Measurements from ENCODE around the gene SLC6A8. TPM values are rescaled to one million over a fixed set of nuclear protein-coding genes. Genes with fewer than 3 reads are reported as not detected.
A peak's percentile ranks its signal among the peaks of the same experiment; 100 is the strongest.

The SLC6A8 gene
- total RNA-seq, 2 experiments from 2014 or later: not detected

DNA sequence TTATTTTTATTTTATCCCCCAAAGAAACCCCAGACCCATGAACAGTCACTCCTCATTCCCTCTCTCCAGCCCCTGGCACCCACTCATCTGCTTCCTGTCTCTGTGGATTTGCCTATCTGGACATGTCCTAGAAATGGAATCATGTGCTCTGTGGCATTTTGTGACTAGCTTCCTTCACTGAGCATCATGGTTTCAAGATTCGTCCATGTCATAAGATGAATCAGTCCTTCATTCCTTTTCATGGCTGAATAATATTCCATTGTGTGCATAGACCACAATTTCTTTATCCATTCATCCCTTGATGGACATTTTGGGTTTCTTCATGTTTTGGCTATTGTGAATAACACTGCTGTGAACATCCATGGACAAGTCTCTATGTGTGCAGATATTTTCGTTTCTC, 47.1 kb downstream of the SLC6A8 start:
- H3K9me3 ChIP-seq (ENCODE audit: low read length): no peaks in the 10 kb centered on the region
- ChIA-PET POLR2A (interaction anchor here (1.4 kb wide), 1 partner anchor 8 kb away, joined by 4 read pairs; no protein-coding TSS in a partner anchor), CTCF (ENCODE audit: unreplicated experiment) (no interaction called here)
- H3K4me3 ChIP-seq (ENCODE audit: low read depth, low read length, poor library complexity, severe bottlenecking): no peak overlapping the region
- H3K79me2 ChIP-seq (ENCODE audit: insufficient read depth, low read depth, low read length): no peaks in the 10 kb centered on the region
- intact Hi-C loops (cut with micrococcal nuclease; ENCODE audit: unreplicated experiment): no loop called here
- H3K9me2 ChIP-seq (ENCODE audit: insufficient read depth, low read length): no peaks in the 10 kb centered on the region
- BruUV-seq (replicated peaks): no TSS peak
- no peaks in the 10 kb centered on the region; the same call in 1 of the 2 replicates for H3K36me3 ChIP-seq (ENCODE audit: insufficient read depth, low read length)
- TF ChIP-seq EZH2phosphoT487 (IDR thresholded peaks at IDR 0.05; ENCODE audit: borderline replicate concordance, low read depth, low read length): no peak
- TF ChIP-seq, protein P1, sequence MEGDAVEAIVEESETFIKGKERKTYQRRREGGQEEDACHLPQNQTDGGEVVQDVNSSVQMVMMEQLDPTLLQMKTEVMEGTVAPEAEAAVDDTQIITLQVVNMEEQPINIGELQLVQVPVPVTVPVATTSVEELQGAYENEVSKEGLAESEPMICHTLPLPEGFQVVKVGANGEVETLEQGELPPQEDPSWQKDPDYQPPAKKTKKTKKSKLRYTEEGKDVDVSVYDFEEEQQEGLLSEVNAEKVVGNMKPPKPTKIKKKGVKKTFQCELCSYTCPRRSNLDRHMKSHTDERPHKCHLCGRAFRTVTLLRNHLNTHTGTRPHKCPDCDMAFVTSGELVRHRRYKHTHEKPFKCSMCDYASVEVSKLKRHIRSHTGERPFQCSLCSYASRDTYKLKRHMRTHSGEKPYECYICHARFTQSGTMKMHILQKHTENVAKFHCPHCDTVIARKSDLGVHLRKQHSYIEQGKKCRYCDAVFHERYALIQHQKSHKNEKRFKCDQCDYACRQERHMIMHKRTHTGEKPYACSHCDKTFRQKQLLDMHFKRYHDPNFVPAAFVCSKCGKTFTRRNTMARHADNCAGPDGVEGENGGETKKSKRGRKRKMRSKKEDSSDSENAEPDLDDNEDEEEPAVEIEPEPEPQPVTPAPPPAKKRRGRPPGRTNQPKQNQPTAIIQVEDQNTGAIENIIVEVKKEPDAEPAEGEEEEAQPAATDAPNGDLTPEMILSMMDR (conservative IDR thresholded peaks at IDR 0.05; ENCODE audit: low read length): no peak
- no peak for DNase-seq (ENCODE audit: low spot score)
- no peak overlapping the region for H2AFZ ChIP-seq (ENCODE audit: low read length)
- no peaks in the 10 kb centered on the region for H4K20me1 ChIP-seq (ENCODE audit: insufficient read depth, low read length)
- peaks cover 10% of the 10 kb centered on the region for H3K4me1 ChIP-seq (ENCODE audit: insufficient read depth, low read length, poor library complexity, severe bottlenecking)
- no peak overlapping the region for H3K27ac ChIP-seq (ENCODE audit: low read depth, low read length, poor library complexity, severe bottlenecking)
- peak overlapping the region; percentile 26; the same call in 1 of the 2 replicates for H3K4me2 ChIP-seq (ENCODE audit: low read length)

GRCh38 chrX:153735274-153735673, 47.5 kb downstream of the SLC6A8 start:
- ChIA-PET CTCF (ENCODE audit: unreplicated experiment) (no interaction called here), POLR2A (interaction anchor here (1.4 kb wide), 1 partner anchor 8 kb away, joined by 4 read pairs; no protein-coding TSS in a partner anchor)
- intact Hi-C loops (cut with micrococcal nuclease; ENCODE audit: unreplicated experiment): no loop called here
- BruUV-seq (replicated peaks): no TSS peak
- TF ChIP-seq EZH2phosphoT487 (IDR thresholded peaks at IDR 0.05; ENCODE audit: borderline replicate concordance, low read depth, low read length): no peak
- TF ChIP-seq, protein P1 (conservative IDR thresholded peaks at IDR 0.05; ENCODE audit: low read length): peak; percentile 53; the same call in 1 of the 2 replicates
- Histone ChIP-seq H3K4me3 (ENCODE audit: low read depth, low read length, poor library complexity, severe bottlenecking) (no peak overlapping the region), H3K4me1 (ENCODE audit: insufficient read depth, low read length, poor library complexity, severe bottlenecking) (peaks cover 10% of the 10 kb centered on the region), H3K9me2 (ENCODE audit: insufficient read depth, low read length) (no peaks in the 10 kb centered on the region), H3K36me3 (ENCODE audit: insufficient read depth, low read length) (no peaks in the 10 kb centered on the region; the same call in 1 of the 2 replicates), H3K9me3 (ENCODE audit: low read length) (no peaks in the 10 kb centered on the region), H3K79me2 (ENCODE audit: insufficient read depth, low read depth, low read length) (no peaks in the 10 kb centered on the region), H4K20me1 (ENCODE audit: insufficient read depth, low read length) (no peaks in the 10 kb centered on the region), H3K27ac (ENCODE audit: low read depth, low read length, poor library complexity, severe bottlenecking) (no peak overlapping the region), H3K4me2 (ENCODE audit: low read length) (peak overlapping the region; percentile 26; the same call in 1 of the 2 replicates), H2AFZ (ENCODE audit: low read length) (no peak overlapping the region)
- peak; percentile 46 for DNase-seq (ENCODE audit: low spot score)

DNA sequence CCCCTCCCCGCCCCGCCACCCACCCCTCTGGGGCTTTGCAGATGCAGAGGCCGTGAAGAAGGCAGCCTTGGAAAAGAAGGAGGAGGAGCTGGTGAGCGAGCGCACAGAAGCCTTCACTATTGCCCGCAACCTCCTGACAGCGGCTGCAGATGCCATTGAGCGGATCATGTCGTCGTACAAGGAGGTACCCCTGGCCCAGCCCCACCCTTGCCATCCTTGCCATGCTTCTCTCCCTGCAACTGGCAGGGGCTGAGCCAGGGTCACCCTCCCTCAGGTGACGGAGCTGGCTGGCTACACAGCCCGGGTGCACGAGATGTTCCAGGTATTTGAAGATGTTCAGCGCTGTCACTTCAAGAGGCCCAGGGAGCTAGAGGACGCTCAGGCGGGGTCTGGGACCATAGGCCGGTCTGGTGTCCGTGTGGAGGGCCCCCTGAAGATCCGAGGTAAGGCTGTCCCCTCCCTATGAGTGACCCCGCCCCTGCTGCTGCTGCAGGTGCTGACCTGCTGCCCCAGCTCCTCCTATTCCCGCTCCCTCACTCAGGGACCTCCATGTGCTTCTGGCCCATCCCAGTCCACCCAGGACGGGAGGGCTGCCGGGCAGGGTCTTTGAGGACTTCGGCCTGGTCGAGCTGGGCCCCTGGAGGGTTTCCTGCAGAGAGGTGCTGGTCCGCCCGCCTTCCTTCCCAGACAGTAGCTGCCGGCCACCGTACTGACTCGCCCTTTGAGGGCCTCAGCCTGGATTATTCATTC, 48.5 kb downstream of the SLC6A8 start:
- intact Hi-C loops (cut with micrococcal nuclease; ENCODE audit: unreplicated experiment): no loop called here
- DNase-seq (ENCODE audit: low spot score): no peak
- H2AFZ ChIP-seq (ENCODE audit: low read length): no peak overlapping the region
- no peaks in the 10 kb centered on the region for H3K79me2 ChIP-seq (ENCODE audit: insufficient read depth, low read depth, low read length)
- ChIA-PET POLR2A (interaction anchor here (0.7 to 1.4 kb wide), 2 partner anchors 9 to 586 kb away, joined by 4 read pairs; no protein-coding TSS in a partner anchor), CTCF (ENCODE audit: unreplicated experiment) (no interaction called here)
- H3K9me2 ChIP-seq (ENCODE audit: insufficient read depth, low read length): no peaks in the 10 kb centered on the region
- no peaks in the 10 kb centered on the region; the same call in 1 of the 2 replicates for H3K36me3 ChIP-seq (ENCODE audit: insufficient read depth, low read length)
- H3K4me2 ChIP-seq (ENCODE audit: low read length): no peak overlapping the region
- TF ChIP-seq EZH2phosphoT487 (IDR thresholded peaks at IDR 0.05; ENCODE audit: borderline replicate concordance, low read depth, low read length): no peak
- TF ChIP-seq, protein P1 (conservative IDR thresholded peaks at IDR 0.05; ENCODE audit: low read length): no peak
- BruUV-seq (replicated peaks): no TSS peak
- H3K27ac ChIP-seq (ENCODE audit: low read depth, low read length, poor library complexity, severe bottlenecking): no peak overlapping the region
- H4K20me1 ChIP-seq (ENCODE audit: insufficient read depth, low read length): no peaks in the 10 kb centered on the region
- H3K9me3 ChIP-seq (ENCODE audit: low read length): no peaks in the 10 kb centered on the region
- H3K4me3 ChIP-seq (ENCODE audit: low read depth, low read length, poor library complexity, severe bottlenecking): no peak overlapping the region
- H3K4me1 ChIP-seq (ENCODE audit: insufficient read depth, low read length, poor library complexity, severe bottlenecking): peaks cover 10% of the 10 kb centered on the region
